Hepatocyte (in vitro differentiated cells): ENCODE results near the gene AP3S1. TPM values are rescaled to one million over a fixed set of nuclear protein-coding genes. Genes with fewer than 3 reads are reported as not detected.
"Not testable (repeated sequence)": the region's sequence is repeated elsewhere in the genome, so short reads cannot be mapped to it uniquely, and the experiment has no call there.

ENCODE experiments used
- DNase-seq: peaks from one replicate; pipeline ENCODE4 v3.0.0-alpha.2; 2016; ENCODE audit warnings: low spot score
- H2AFZ ChIP-seq: fragments of 200-600 bp; sonication (generic); 2 replicates; pipeline ENCODE4 v1.6.0; 2016; ENCODE audit warnings: antibody characterized with exemption, mild to moderate bottlenecking
- H3K27ac ChIP-seq: fragments of 200-600 bp; sonication (generic); 2 replicates; pipeline ENCODE4 v1.5.1; 2016; ENCODE audit warnings: mild to moderate bottlenecking
- H3K27me3 ChIP-seq: fragments of 200-600 bp; sonication (generic); 2 replicates; pipeline ENCODE4 v1.6.1; 2016
- H3K36me3 ChIP-seq: fragments of 200-600 bp; sonication (generic); replicated peaks from 2 replicates; pipeline ENCODE4 v1.5.1; 2016; ENCODE audit warnings: low read depth; ENCODE audit not compliant: insufficient read depth
- H3K4me1 ChIP-seq: fragments of 200-600 bp; sonication (generic); 2 replicates; pipeline ENCODE4 v1.5.1; 2016; ENCODE audit warnings: mild to moderate bottlenecking, moderate library complexity; ENCODE audit not compliant: insufficient read depth
- H3K4me2 ChIP-seq: fragments of 200-600 bp; sonication (generic); 2 replicates; pipeline ENCODE4 v1.6.0; 2016
- H3K4me3 ChIP-seq: fragments of 200-600 bp; sonication (generic); 2 replicates; pipeline ENCODE4 v1.5.1; 2016; ENCODE audit warnings: mild to moderate bottlenecking
- H3K79me2 ChIP-seq: fragments of 200-600 bp; sonication (generic); 2 replicates; pipeline ENCODE4 v1.6.0; 2017; ENCODE audit warnings: mild to moderate bottlenecking
- H3K9me2 ChIP-seq: fragments of 200-600 bp; sonication (generic); replicated peaks from 2 replicates; pipeline ENCODE4 v1.6.0; 2017; ENCODE audit warnings: mild to moderate bottlenecking; ENCODE audit not compliant: insufficient read depth
- H3K9me3 ChIP-seq: fragments of 200-600 bp; sonication (generic); 2 replicates; pipeline ENCODE4 v1.5.1; 2016; ENCODE audit warnings: low read depth, mild to moderate bottlenecking
- H4K20me1 ChIP-seq: fragments of 200-600 bp; sonication (generic); 2 replicates; pipeline ENCODE4 v1.6.0; 2016; ENCODE audit warnings: mild to moderate bottlenecking; ENCODE audit not compliant: insufficient read depth, poor library complexity, severe bottlenecking
- EZH2 ChIP-seq: fragments of 200-600 bp; sonication (generic); IDR thresholded peaks from 2 replicates; pipeline ENCODE4 v1.6.1; 2016; ENCODE audit warnings: antibody characterized with exemption, mild to moderate bottlenecking, borderline replicate concordance
- EZH2phosphoT487 ChIP-seq: fragments of 200-600 bp; sonication (generic); IDR thresholded peaks from one replicate; pipeline ENCODE4 v1.6.1; 2018; ENCODE audit warnings: antibody characterized with exemption, mild to moderate bottlenecking, low read depth, moderate library complexity; ENCODE audit not compliant: unreplicated experiment, severe bottlenecking
- WGBS: methylation state at CpG from one replicate; pipeline ENCODE4 v1.1.6; 2016; ENCODE audit warnings: low lambda C conversion rate; ENCODE audit errors: missing lambda C conversion rate; 5-methylcytosine and 5-hydroxymethylcytosine counted together
- polyA plus RNA-seq: library from polyadenylated mRNA; unstranded; fragments of >200 nt; fragmentation: Nextera tagmentation; extraction: Ambion mirVana; gene quantifications from 2 replicates; pipeline ENCODE4 v1.2.1, GENCODE V29; 2016
- total RNA-seq: library from RNA; depleted of rRNA; stranded (reverse); fragments of >200 nt; gene quantifications from 2 replicates; pipeline ENCODE4 v1.2.3, GENCODE V29; 2014
- TF ChIP-seq, protein P1 (sequence below): fragments of 200-600 bp; sonication (generic); IDR thresholded peaks from 2 replicates; pipeline ENCODE4 v1.5.1; 2016; ENCODE audit warnings: antibody characterized with exemption, mild to moderate bottlenecking; ENCODE audit not compliant: poor library complexity

AP3S1 gene
- total and polyA plus RNA-seq, 2 experiments from 2014 or later: 148 to 362 TPM

DNA sequence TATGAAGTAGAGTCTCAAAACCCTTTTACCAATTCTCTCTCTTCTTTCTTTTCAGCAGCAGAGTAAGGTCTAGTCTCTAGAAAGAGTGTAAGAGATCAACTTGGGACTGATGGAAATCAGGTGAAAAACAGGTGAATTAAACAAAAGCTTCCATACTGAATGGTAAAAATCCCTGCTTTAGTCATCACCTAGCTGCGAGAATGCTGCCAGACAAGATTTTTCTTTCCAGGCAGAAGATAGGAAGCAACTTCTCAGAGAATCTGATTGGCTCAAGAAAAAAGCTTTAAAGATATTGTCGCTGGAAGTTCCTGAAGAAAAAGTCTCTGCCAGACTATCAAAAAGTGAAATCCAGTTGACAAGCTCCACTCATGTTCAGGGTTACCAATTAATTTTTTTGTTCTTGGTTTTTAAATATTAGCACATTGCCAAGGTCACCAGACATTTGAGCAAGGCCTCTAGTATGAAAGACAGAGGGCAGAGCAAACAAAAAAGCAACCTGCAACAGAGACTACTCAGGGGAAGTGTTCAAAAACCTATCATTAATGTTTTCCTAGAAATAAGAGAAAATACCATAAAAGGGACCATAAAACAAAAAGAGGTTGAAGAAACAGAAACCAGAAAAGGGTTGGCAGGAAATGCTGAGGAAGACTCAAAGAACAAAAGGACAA lies 34.6 kb upstream of the AP3S1 start:
- Histone ChIP-seq H3K9me3 (no peaks in the 10 kb centered on the region), H2AFZ (no peak overlapping the region), H3K4me3 (no peak overlapping the region), H3K27ac (peak overlapping the region; percentile 43), H3K27me3 (no peaks in the 10 kb centered on the region), H3K79me2 (no peaks in the 10 kb centered on the region), H3K4me2 (peak overlapping the region; percentile 40), H3K4me1 (peaks cover 3% of the 10 kb centered on the region), H3K9me2 (no peaks in the 10 kb centered on the region), H3K36me3 (no peaks in the 10 kb centered on the region), H4K20me1 (no peaks in the 10 kb centered on the region)
- peak; percentile 12 for DNase-seq
- TF ChIP-seq EZH2phosphoT487 (no peak), EZH2 (no peak)
- TF ChIP-seq, protein P1, sequence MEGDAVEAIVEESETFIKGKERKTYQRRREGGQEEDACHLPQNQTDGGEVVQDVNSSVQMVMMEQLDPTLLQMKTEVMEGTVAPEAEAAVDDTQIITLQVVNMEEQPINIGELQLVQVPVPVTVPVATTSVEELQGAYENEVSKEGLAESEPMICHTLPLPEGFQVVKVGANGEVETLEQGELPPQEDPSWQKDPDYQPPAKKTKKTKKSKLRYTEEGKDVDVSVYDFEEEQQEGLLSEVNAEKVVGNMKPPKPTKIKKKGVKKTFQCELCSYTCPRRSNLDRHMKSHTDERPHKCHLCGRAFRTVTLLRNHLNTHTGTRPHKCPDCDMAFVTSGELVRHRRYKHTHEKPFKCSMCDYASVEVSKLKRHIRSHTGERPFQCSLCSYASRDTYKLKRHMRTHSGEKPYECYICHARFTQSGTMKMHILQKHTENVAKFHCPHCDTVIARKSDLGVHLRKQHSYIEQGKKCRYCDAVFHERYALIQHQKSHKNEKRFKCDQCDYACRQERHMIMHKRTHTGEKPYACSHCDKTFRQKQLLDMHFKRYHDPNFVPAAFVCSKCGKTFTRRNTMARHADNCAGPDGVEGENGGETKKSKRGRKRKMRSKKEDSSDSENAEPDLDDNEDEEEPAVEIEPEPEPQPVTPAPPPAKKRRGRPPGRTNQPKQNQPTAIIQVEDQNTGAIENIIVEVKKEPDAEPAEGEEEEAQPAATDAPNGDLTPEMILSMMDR: no peak
- 47% methylated on average over 2 of the region's 2 CpGs for WGBS

DNA sequence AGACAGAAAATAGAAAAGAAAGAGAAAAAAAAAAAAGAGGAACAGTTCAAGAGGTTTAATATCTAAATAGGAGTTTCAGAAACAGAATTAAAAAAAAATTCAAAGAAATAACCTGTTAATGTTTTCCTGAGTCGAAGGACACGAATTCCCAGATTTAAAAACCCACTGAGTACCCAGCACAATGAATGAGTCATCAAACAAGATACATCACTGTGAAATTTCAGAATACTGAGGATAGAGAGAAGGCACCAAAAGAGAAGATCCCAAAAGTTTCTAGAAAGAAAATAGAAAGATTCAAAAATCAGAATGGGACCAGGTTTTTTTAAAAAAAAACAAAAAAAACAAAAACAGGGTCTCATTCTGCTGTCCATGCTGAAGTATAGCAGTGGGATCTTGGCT lies 34.1 kb upstream of the AP3S1 start:
- 92% methylated on average over 2 of the region's 2 CpGs for WGBS

DNA sequence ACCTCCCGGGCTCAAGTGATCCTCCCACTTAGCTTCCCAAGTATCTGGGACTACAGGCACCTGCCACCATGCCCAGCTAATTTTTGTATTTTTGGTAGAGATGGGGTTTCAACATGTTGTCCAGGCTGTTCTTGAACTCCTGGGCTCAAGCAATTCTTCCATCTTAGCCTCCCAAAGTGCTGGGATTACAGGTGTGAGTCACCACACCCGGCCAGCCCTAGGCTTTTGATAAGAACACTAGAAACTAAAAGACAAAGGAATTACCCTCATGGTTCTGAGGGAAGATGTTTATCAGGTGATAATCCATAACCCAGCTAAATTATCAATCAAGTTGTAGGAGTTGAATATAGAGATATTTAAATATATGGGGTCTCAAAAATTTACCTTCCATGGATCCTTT lies 33.7 kb upstream of the AP3S1 start:
- not testable (repeated sequence) for H3K36me3 ChIP-seq, H2AFZ ChIP-seq, H3K27ac ChIP-seq, H3K27me3 ChIP-seq, DNase-seq, H3K9me3 ChIP-seq, H4K20me1 ChIP-seq, H3K79me2 ChIP-seq, H3K9me2 ChIP-seq, H3K4me3 ChIP-seq, H3K4me1 ChIP-seq, H3K4me2 ChIP-seq
- WGBS: 79% methylated on average over 2 of the region's 2 CpGs

More for the DNA sequence above, 34.1 kb upstream of the AP3S1 start:
- no peak for TF ChIP-seq EZH2phosphoT487
- TF ChIP-seq EZH2: no peak
- TF ChIP-seq, protein P1: no peak
- H3K27me3 ChIP-seq: no peaks in the 10 kb centered on the region
- DNase-seq: no peak
- H2AFZ ChIP-seq: no peak overlapping the region
- H3K36me3 ChIP-seq: no peaks in the 10 kb centered on the region
- no peaks in the 10 kb centered on the region for H3K9me3 ChIP-seq
- no peaks in the 10 kb centered on the region for H4K20me1 ChIP-seq
- H3K4me3 ChIP-seq: no peak overlapping the region
- peak overlapping the region; percentile 40 for H3K4me2 ChIP-seq
- H3K4me1 ChIP-seq: peaks cover 3% of the 10 kb centered on the region
- peak overlapping the region; percentile 43 for H3K27ac ChIP-seq
- H3K9me2 ChIP-seq: no peaks in the 10 kb centered on the region
- no peaks in the 10 kb centered on the region for H3K79me2 ChIP-seq

DNA sequence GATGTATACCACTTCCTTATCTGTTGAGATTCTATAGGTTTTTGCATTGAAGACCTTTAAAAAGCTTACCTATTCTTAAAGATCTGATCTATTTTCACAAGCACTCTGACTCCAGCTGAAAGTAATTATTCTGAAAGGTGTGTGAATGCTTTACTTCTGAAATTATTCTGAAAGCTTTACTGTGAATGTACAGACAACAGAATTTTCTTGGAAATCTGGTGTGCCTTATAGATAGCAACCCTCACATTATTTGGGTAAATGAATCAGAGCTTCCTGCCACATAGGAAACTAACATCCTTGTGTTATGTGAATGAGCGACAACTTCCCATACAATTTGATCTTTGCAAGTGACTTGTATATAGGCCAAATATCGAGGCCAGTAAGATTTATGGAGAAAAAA lies 31.8 kb upstream of the AP3S1 start:
- H4K20me1 ChIP-seq: no peaks in the 10 kb centered on the region

More for the DNA sequence above, 31.8 kb upstream of the AP3S1 start:
- no peak for TF ChIP-seq EZH2phosphoT487
- no peak for TF ChIP-seq EZH2
- TF ChIP-seq, protein P1: no peak
- H2AFZ ChIP-seq: no peak overlapping the region
- no peak overlapping the region for H3K4me3 ChIP-seq
- 86% methylated on average over 2 of the region's 2 CpGs for WGBS
- no peak overlapping the region for H3K27ac ChIP-seq
- no peaks in the 10 kb centered on the region for H3K9me2 ChIP-seq
- no peaks in the 10 kb centered on the region for H3K9me3 ChIP-seq
- no peak for DNase-seq
- H3K4me1 ChIP-seq: peaks cover 9% of the 10 kb centered on the region
- no peak overlapping the region for H3K4me2 ChIP-seq
- H3K27me3 ChIP-seq: peaks cover 14% of the 10 kb centered on the region
- no peaks in the 10 kb centered on the region for H3K36me3 ChIP-seq
- peaks cover 3% of the 10 kb centered on the region for H3K79me2 ChIP-seq
